IMR-90 (cell line): ENCODE data around the gene GFER. TPM values are rescaled to one million over a fixed set of nuclear protein-coding genes. Genes with fewer than 3 reads are reported as not detected.

Experiments
- ATAC-seq: fragments of 200-7000 bp; cut with Tn5 transposase; 2 replicates; pipeline ENCODE4 v1.9.1; 2020; ENCODE audit warnings: low read depth, mild to moderate bottlenecking, moderate library complexity
- BruUV-seq: library from RNA; stranded (reverse); fragments of 400-500 nt; replicated peaks from 2 replicates; lab custom pipeline; 2021; lab: Mats Ljungman, UMichigan
- CTCF ChIA-PET: fragments of 300-600 bp; formaldehyde crosslinking; extraction: SDS; loops from one replicate; lab custom pipeline; 2021; ENCODE audit warnings: antibody characterized with exemption; lab: Yijun Ruan, JAX
- POLR2A ChIA-PET: fragments of 300-600 bp; sonication (Branson Sonifier 250); formaldehyde crosslinking; loops from one replicate; lab custom pipeline; 2022; ENCODE audit warnings: antibody characterized with exemption; ENCODE audit not compliant: unreplicated experiment; lab: Charles Lee
- DNase-seq: peaks from one replicate; pipeline ENCODE4 v3.0.0; 2013
- H2AFZ ChIP-seq: replicated peaks from 2 replicates; pipeline ENCODE3; 2013; ENCODE audit warnings: low read length, mild to moderate bottlenecking; ENCODE audit not compliant: poor library complexity
- H2AK5ac ChIP-seq: 2 replicates; pipeline ENCODE4 v1.6.1; 2013; ENCODE audit warnings: low read depth, low read length, inconsistent platforms
- H2AK9ac ChIP-seq: replicated peaks from 2 replicates; pipeline ENCODE3; 2013; ENCODE audit warnings: mild to moderate bottlenecking, low read depth, low read length, moderate library complexity; ENCODE audit not compliant: poor library complexity
- H2BK120ac ChIP-seq: 2 replicates; pipeline ENCODE4 v1.6.1; 2013; ENCODE audit warnings: low read depth, low read length, inconsistent platforms
- H2BK15ac ChIP-seq: 3 replicates; pipeline ENCODE4 v1.6.1; 2013; ENCODE audit warnings: low read depth, low read length, inconsistent platforms
- H2BK20ac ChIP-seq: 2 replicates; pipeline ENCODE4 v1.6.1; 2013; ENCODE audit warnings: low read depth, mild to moderate bottlenecking, inconsistent platforms, low read length, moderate library complexity
- H2BK5ac ChIP-seq: 2 replicates; pipeline ENCODE4 v1.6.1; 2013; ENCODE audit warnings: mild to moderate bottlenecking, low read depth, low read length, inconsistent platforms; ENCODE audit not compliant: poor library complexity, severe bottlenecking
- H3K14ac ChIP-seq: replicated peaks from 2 replicates; pipeline ENCODE4 v1.6.1; 2013; ENCODE audit warnings: low read depth, low read length, inconsistent platforms
- H3K18ac ChIP-seq: 2 replicates; pipeline ENCODE4 v1.6.1; 2013; ENCODE audit warnings: low read depth, low read length, control low read depth
- H3K23ac ChIP-seq: 2 replicates; pipeline ENCODE4 v1.6.1; 2013; ENCODE audit warnings: low read depth, low read length, inconsistent platforms
- H3K27ac ChIP-seq: 2 replicates; pipeline ENCODE4 v1.5.1; 2013; ENCODE audit warnings: mild to moderate bottlenecking, control low read depth, low read length; ENCODE audit not compliant: insufficient read depth
- H3K27me3 ChIP-seq: 2 replicates; pipeline ENCODE4 v1.6.1; 2013; ENCODE audit warnings: low read length; ENCODE audit not compliant: control insufficient read depth, insufficient read depth
- H3K36me3 ChIP-seq: 2 replicates; pipeline ENCODE4 v1.6.1; 2013; ENCODE audit warnings: low read length, mixed read lengths; ENCODE audit not compliant: control insufficient read depth, insufficient read depth
- H3K4ac ChIP-seq: 2 replicates; pipeline ENCODE4 v1.6.1; 2013; ENCODE audit warnings: low read depth, low read length, inconsistent platforms
- H3K4me1 ChIP-seq: 2 replicates; pipeline ENCODE4 v1.6.1; 2013; ENCODE audit warnings: low read length, mixed read lengths; ENCODE audit not compliant: control insufficient read depth, insufficient read depth
- H3K4me2 ChIP-seq: 2 replicates; pipeline ENCODE4 v1.6.1; 2013; ENCODE audit warnings: low read depth, mild to moderate bottlenecking, control low read depth, low read length, moderate library complexity
- H3K4me3 ChIP-seq: 2 replicates; pipeline ENCODE4 v1.5.1; 2013; ENCODE audit warnings: low read depth, mild to moderate bottlenecking, control low read depth, low read length, moderate library complexity; ENCODE audit not compliant: insufficient read depth
- H3K56ac ChIP-seq: 2 replicates; pipeline ENCODE4 v1.6.1; 2013; ENCODE audit warnings: low read length, inconsistent platforms; ENCODE audit not compliant: insufficient read depth; ENCODE audit errors: extremely low read depth
- H3K79me1 ChIP-seq, 2 experiments: 2 replicates each; pipeline ENCODE4 v1.6.1; 2013; ENCODE audit warnings: low read length in 2 of 2, inconsistent platforms in 1 of 2, low read depth in 1 of 2
- H3K9ac ChIP-seq: 2 replicates; pipeline ENCODE4 v1.6.1; 2013; ENCODE audit warnings: low read depth, low read length, control low read depth
- H3K9me1 ChIP-seq: 2 replicates; pipeline ENCODE4 v1.6.1; 2013; ENCODE audit warnings: low read length, inconsistent platforms; ENCODE audit not compliant: insufficient read depth
- H3K9me3 ChIP-seq: 2 replicates; pipeline ENCODE4 v1.6.1; 2013; ENCODE audit warnings: low read length; ENCODE audit not compliant: control insufficient read depth, insufficient read depth
- H4K20me1 ChIP-seq: 2 replicates; pipeline ENCODE4 v1.6.1; 2013; ENCODE audit warnings: low read length, inconsistent platforms; ENCODE audit not compliant: insufficient read depth
- H4K5ac ChIP-seq: 2 replicates; pipeline ENCODE4 v1.6.1; 2013; ENCODE audit warnings: mild to moderate bottlenecking, low read depth, low read length, control low read depth
- H4K8ac ChIP-seq, 2 experiments: 2 replicates each; pipeline ENCODE4 v1.6.1; 2013; ENCODE audit warnings: low read depth in 2 of 2, low read length in 2 of 2, control low read depth in 1 of 2, inconsistent platforms in 1 of 2
- H4K91ac ChIP-seq: 2 replicates; pipeline ENCODE4 v1.6.1; 2013; ENCODE audit warnings: low read depth, low read length, inconsistent platforms; ENCODE audit not compliant: insufficient read depth
- BHLHE40 ChIP-seq: fragments of 150-350 bp; IDR thresholded peaks from 2 replicates; pipeline ENCODE4 v1.6.1; 2016; ENCODE audit warnings: mild to moderate bottlenecking, low read depth, low read length
- CEBPB ChIP-seq: IDR thresholded peaks from 2 replicates; pipeline ENCODE4 v1.6.1; 2012; ENCODE audit warnings: low read depth, low read length, improper control_type of control experiment
- CHD1 ChIP-seq: IDR thresholded peaks from 2 replicates; pipeline ENCODE4 v1.6.1; 2012; ENCODE audit warnings: low read depth, low read length, improper control_type of control experiment
- CTCF ChIP-seq: conservative IDR thresholded peaks from 2 replicates; pipeline ENCODE4 v1.5.1; 2012; ENCODE audit warnings: mild to moderate bottlenecking, low read depth, low read length, improper control_type of control experiment
- ELK1 ChIP-seq: fragments of 150-350 bp; IDR thresholded peaks from 2 replicates; pipeline ENCODE4 v1.6.1; 2016; ENCODE audit warnings: low read depth, mild to moderate bottlenecking, low read length, moderate library complexity, borderline replicate concordance
- FOS ChIP-seq: fragments of 150-350 bp; IDR thresholded peaks from 2 replicates; pipeline ENCODE4 v1.6.1; 2016; ENCODE audit warnings: low read depth, low read length
- MAFK ChIP-seq: IDR thresholded peaks from 2 replicates; pipeline ENCODE4 v1.6.1; 2012; ENCODE audit warnings: low read depth, low read length, improper control_type of control experiment
- MAZ ChIP-seq: IDR thresholded peaks from 2 replicates; pipeline ENCODE4 v1.6.1; 2012; ENCODE audit warnings: low read depth, mild to moderate bottlenecking, low read length, improper control_type of control experiment, moderate library complexity, borderline replicate concordance
- MXI1 ChIP-seq: IDR thresholded peaks from 2 replicates; pipeline ENCODE4 v1.6.1; 2012; ENCODE audit warnings: low read depth, mild to moderate bottlenecking, low read length, moderate library complexity, borderline replicate concordance
- NFE2L2 ChIP-seq: fragments of 150-350 bp; IDR thresholded peaks from 2 replicates; pipeline ENCODE4 v1.6.1; 2016; ENCODE audit warnings: low read depth, mild to moderate bottlenecking, low read length
- POLR2A ChIP-seq: IDR thresholded peaks from 2 replicates; pipeline ENCODE4 v1.6.1; 2012; ENCODE audit warnings: mild to moderate bottlenecking, low read depth, low read length
- RAD21 ChIP-seq: IDR thresholded peaks from 2 replicates; pipeline ENCODE4 v1.6.1; 2012; ENCODE audit warnings: low read length, improper control_type of control experiment
- RCOR1 ChIP-seq: IDR thresholded peaks from 2 replicates; pipeline ENCODE4 v1.6.1; 2012; ENCODE audit warnings: mild to moderate bottlenecking, low read length, improper control_type of control experiment; ENCODE audit not compliant: insufficient replicate concordance
- RFX5 ChIP-seq: IDR thresholded peaks from 2 replicates; pipeline ENCODE4 v1.8.0; 2012; ENCODE audit warnings: low read depth, mild to moderate bottlenecking, low read length, moderate library complexity
- SMC3 ChIP-seq: fragments of 150-350 bp; IDR thresholded peaks from 2 replicates; pipeline ENCODE4 v1.6.1; 2016; ENCODE audit warnings: low read depth, mild to moderate bottlenecking, antibody characterized with exemption, low read length, moderate library complexity
- USF2 ChIP-seq: fragments of 150-350 bp; IDR thresholded peaks from 2 replicates; pipeline ENCODE4 v1.6.1; 2017; ENCODE audit warnings: mild to moderate bottlenecking, antibody characterized with exemption, low read length, low read depth
- WGBS, 2 experiments: methylation state at CpG; one replicate each; pipeline versions ENCODE4 v1.1.5 to v1.1.7; 2013; ENCODE audit warnings: missing lambda C conversion rate in 2 of 2; ENCODE audit not compliant: insufficient read length in 1 of 2; ENCODE audit errors: extremely low coverage in 2 of 2; 5-methylcytosine and 5-hydroxymethylcytosine counted together
- dilution Hi-C: fragments of 300-500 bp; cut with HindIII; formaldehyde crosslinking; loops from one replicate; pipeline ENCODE4 v1.14.3; 2018; ENCODE audit warnings: low sequenced_read_pairs; ENCODE audit not compliant: unreplicated experiment
- in situ Hi-C: fragments of 300-500 bp; cut with MboI; formaldehyde crosslinking; loops from 3 replicates; pipeline ENCODE4 v1.14.3; 2019; ENCODE audit warnings: low sequenced_read_pairs, inconsistent platforms, mixed read lengths
- intact Hi-C: fragments of 100-400 bp; cut with micrococcal nuclease; formaldehyde crosslinking; loops from 2 replicates; pipeline ENCODE4 v1.10.0; 2022
- polyA plus RNA-seq, 3 experiments: library from polyadenylated mRNA; depleted of rRNA; stranded (reverse); fragments of >200 nt; gene quantifications; 2 replicates each; pipeline ENCODE4 v1.2.3, GENCODE V29; 2012; ENCODE audit warnings: low replicate concordance in 1 of 3
- total RNA-seq: library from RNA; depleted of rRNA; stranded (reverse); fragments of >200 nt; gene quantifications from 2 replicates; pipeline ENCODE4 v1.2.3, GENCODE V29; 2012

Gene GFER
- total and polyA plus RNA-seq, 2 of the 4 experiments (the other 2 are of a cell fraction), result 6.8 to 19.8 TPM

GRCh38 chr16:1976216-1976520, 7.8 kb upstream of the GFER start:
- Histone ChIP-seq H3K9me1 (no peaks in the 10 kb centered on the region), H3K4ac (no peak overlapping the region), H2AK5ac (no peak overlapping the region), H3K4me1 (peaks cover 3% of the 10 kb centered on the region; the same call in 1 of the 2 replicates), H3K23ac (no peak overlapping the region), H3K9me3 (no peaks in the 10 kb centered on the region), H2BK20ac (no peak overlapping the region), H2AFZ (peak overlapping the region; percentile 21), H3K56ac (no peak overlapping the region), H2BK120ac (no peak overlapping the region), H3K79me1 (peaks cover 0 to 26% of the 10 kb centered on the region in 2 experiments; a peak in 3 of 4 replicates), H3K4me3 (no peak overlapping the region), H3K27me3 (peaks cover 15% of the 10 kb centered on the region; the same call in 1 of the 2 replicates), H3K9ac (no peak overlapping the region), H3K27ac (no peak overlapping the region), H4K5ac (no peak overlapping the region), H4K91ac (no peak overlapping the region), H2BK5ac (no peak overlapping the region), H3K18ac (no peak overlapping the region), H3K4me2 (no peak overlapping the region), H3K36me3 (peaks cover 48% of the 10 kb centered on the region), H4K20me1 (no peaks in the 10 kb centered on the region; the same call in 1 of the 2 replicates), H4K8ac (no peak overlapping the region), H2BK15ac (no peak overlapping the region), H2AK9ac (no peak overlapping the region), H3K14ac (no peak overlapping the region)
- dilution Hi-C loops, result no loop called here
- ChIA-PET CTCF (no interaction called here), POLR2A (no interaction called here)
- WGBS, 2 experiments, result 98% methylated on average over 5 of the region's 8 CpGs; no CpG with 5 or more reads in 1 of the 2 experiments
- in situ Hi-C loops, result no loop called here
- TF ChIP-seq USF2, result no peak
- no peak for TF ChIP-seq CTCF
- no peak for TF ChIP-seq NFE2L2
- no peak for TF ChIP-seq RCOR1
- no peak for TF ChIP-seq SMC3
- no peak for TF ChIP-seq RAD21
- TF ChIP-seq BHLHE40, result no peak
- no peak for TF ChIP-seq CEBPB
- TF ChIP-seq ELK1, result no peak
- TF ChIP-seq MAZ, result no peak
- no peak for TF ChIP-seq CHD1
- no peak for TF ChIP-seq POLR2A
- TF ChIP-seq RFX5, result no peak
- TF ChIP-seq FOS, result no peak
- no peak for TF ChIP-seq MXI1
- no peak for TF ChIP-seq MAFK
- ATAC-seq (no peak), DNase-seq (no peak)
- BruUV-seq, result no TSS peak
- intact Hi-C loops, result no loop called here
